ENCODE data around the gene DDRGK1. TPM values are rescaled to one million over a fixed set of nuclear protein-coding genes. Genes with fewer than 3 reads are reported as not detected.

DDRGK1 gene
- total RNA-seq, 1 donor from 2014 or later = 89.8 TPM

DNA sequence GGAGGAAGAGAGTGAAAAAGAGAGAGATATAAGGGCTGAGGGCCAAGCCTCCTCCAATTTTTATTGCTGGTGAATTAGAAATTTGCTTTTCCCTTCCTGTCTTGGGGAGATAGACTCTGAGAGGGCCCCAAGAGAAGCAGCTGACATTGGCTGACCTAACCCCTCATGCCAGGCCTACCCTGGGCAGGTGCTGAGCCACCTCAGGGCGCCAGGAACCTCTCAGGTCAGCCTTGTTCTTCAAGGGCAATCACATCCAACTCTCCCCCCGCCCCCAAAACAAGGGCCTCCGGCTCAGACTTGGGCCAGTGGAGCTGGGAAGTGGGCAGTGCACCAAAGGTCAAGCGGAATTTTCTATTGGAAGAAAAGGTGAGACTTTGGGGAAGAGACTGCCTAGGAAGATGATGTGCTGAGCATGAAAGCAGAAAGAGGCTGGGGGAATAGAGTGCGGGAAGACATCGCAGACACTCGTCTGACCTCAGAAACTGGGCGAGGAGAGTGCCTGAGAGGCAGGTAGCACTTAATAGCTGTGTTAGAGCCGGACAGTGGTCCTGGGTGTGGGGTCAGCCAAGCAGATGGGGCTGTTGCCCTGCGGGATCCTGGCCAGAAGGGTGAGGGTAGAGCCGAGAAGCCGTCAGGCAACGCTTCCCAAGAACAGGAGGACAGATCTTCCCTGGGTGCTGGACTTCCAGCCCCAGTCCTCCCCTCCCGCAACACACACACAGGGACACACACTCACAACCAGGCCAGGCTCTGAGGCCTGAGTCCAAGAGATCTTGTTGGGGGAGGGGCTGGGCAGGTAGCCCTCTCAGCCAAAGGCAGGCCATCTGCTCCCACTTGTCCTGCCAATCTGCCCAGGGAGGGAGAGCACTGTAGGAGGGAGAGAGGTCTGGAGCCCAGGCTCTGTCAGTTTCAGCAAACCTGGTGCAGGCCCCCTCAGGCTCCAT, 41.1 kb downstream of the DDRGK1 start:
- Histone ChIP-seq H3K36me3 (no peaks in the 10 kb centered on the region), H3K4me3 (no peak overlapping the region), H3K27ac (no peak overlapping the region), H3K4me1 (peaks cover 11% of the 10 kb centered on the region), H3K9me3 (no peaks in the 10 kb centered on the region), H3K27me3 (ENCODE audit: low read depth) (peaks cover 5% of the 10 kb centered on the region)
- intact Hi-C loops (cut with DNase I) = no loop called here
- ATAC-seq (no peak), DNase-seq (no peak)
- TF ChIP-seq, protein P1, sequence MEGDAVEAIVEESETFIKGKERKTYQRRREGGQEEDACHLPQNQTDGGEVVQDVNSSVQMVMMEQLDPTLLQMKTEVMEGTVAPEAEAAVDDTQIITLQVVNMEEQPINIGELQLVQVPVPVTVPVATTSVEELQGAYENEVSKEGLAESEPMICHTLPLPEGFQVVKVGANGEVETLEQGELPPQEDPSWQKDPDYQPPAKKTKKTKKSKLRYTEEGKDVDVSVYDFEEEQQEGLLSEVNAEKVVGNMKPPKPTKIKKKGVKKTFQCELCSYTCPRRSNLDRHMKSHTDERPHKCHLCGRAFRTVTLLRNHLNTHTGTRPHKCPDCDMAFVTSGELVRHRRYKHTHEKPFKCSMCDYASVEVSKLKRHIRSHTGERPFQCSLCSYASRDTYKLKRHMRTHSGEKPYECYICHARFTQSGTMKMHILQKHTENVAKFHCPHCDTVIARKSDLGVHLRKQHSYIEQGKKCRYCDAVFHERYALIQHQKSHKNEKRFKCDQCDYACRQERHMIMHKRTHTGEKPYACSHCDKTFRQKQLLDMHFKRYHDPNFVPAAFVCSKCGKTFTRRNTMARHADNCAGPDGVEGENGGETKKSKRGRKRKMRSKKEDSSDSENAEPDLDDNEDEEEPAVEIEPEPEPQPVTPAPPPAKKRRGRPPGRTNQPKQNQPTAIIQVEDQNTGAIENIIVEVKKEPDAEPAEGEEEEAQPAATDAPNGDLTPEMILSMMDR (IDR thresholded peaks at IDR 0.05) = no peak

DNA sequence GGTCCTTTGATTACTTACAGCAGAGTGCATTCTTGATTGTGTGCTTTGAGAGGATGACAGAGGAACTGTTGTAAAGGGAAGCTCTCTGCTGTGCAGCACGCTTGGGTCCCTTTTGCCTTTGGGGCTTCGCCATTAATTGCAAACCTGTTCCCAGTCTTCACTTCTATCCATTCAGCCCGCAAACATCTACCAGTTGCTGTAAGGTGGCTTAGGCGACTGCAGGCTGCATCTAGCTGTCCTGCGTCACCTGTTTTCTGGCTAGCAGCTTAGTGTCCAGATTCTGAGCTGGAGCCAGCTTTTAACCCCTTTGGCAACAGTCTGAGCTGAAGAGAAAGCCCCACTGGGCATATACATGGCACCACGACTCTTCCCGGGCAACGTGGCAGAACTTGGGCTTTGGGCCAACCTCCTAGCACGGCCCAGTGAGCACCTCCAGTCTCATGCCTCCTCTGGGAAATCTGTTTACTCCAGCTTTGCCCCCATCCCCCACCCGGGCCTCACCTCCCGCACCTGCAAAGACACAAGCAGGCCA, 42.3 kb downstream of the DDRGK1 start:
- H3K27me3 ChIP-seq (ENCODE audit: low read depth) = no peaks in the 10 kb centered on the region
- TF ChIP-seq, protein P1 (IDR thresholded peaks at IDR 0.05) = no peak
- ATAC-seq (no peak), DNase-seq (no peak)
- intact Hi-C loops (cut with DNase I) = no loop called here
- H3K9me3 ChIP-seq = no peaks in the 10 kb centered on the region
- no peak overlapping the region for H3K4me3 ChIP-seq
- H3K36me3 ChIP-seq = no peaks in the 10 kb centered on the region
- H3K4me1 ChIP-seq = peaks cover 23% of the 10 kb centered on the region
- no peak overlapping the region for H3K27ac ChIP-seq

DNA sequence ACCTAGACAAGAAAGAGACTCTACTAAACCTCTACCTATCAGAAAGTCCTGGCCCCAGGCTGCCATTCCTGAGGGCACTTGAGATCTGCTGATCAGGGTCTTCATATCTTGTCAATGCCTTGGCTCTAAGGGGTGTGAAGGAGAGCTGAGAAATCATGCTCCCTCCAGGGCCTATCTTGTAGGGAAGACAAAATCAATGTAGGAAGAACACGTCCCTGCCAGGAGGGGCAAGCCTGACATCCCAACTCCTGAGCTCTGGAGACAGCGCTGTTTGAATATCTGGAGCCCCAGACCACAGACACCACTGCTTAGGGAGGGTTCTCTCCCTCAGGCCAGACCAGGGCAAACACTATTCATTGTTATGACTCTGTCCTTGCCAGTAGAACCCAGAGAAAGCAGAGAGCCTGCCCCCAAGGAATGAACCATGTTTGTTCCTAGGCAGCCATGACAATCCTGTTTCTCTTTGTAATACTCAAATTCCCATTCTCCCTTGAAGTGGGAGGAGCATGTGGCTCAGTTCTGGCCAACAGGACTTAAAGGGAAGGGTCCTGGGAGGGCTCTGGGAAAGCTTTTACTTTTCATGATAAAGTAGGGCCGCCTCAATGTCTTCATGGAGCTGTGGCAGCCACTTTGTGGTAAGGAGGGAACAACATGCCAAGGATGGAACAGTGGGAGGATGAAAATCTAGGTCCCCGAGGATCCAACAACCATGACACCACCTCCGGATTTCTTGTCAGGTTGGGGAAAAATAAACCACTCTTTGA, 43.0 kb downstream of the DDRGK1 start:
- intact Hi-C loops (cut with DNase I) = no loop called here
- Histone ChIP-seq H3K9me3 (no peaks in the 10 kb centered on the region), H3K4me1 (peaks cover 30% of the 10 kb centered on the region), H3K27me3 (ENCODE audit: low read depth) (no peaks in the 10 kb centered on the region), H3K36me3 (no peaks in the 10 kb centered on the region), H3K4me3 (no peak overlapping the region), H3K27ac (no peak overlapping the region)
- DNase-seq (no peak), ATAC-seq (no peak)
- TF ChIP-seq, protein P1 (IDR thresholded peaks at IDR 0.05) = no peak

DNA sequence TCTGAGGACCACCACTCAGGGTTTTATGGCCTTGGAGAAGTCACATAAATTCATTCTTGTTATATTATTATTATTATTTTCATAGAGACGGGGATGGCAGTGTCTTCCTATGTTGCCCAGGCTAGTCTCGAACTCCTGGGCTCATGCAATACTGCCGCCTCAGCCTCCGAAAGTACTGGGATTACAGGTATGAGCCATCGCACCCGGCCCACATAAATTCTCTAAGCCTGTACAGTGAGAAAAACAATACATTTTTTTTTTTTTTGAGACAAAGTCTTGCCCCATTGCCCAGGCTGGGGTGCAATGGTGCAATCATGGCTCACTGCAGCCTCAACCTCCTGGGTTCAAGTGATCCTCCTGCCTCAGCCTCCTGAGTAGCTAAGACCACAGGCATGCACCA, 44.1 kb downstream of the DDRGK1 start:
- ATAC-seq (no peak), DNase-seq (no peak)
- Histone ChIP-seq H3K36me3 (peaks cover 3% of the 10 kb centered on the region), H3K27ac (no peak overlapping the region), H3K27me3 (ENCODE audit: low read depth) (no peaks in the 10 kb centered on the region), H3K9me3 (no peaks in the 10 kb centered on the region), H3K4me3 (peak overlapping the region; percentile 99), H3K4me1 (peaks cover 36% of the 10 kb centered on the region)
- intact Hi-C loops (cut with DNase I) = no loop called here
- TF ChIP-seq, protein P1 (IDR thresholded peaks at IDR 0.05) = no peak

DNA sequence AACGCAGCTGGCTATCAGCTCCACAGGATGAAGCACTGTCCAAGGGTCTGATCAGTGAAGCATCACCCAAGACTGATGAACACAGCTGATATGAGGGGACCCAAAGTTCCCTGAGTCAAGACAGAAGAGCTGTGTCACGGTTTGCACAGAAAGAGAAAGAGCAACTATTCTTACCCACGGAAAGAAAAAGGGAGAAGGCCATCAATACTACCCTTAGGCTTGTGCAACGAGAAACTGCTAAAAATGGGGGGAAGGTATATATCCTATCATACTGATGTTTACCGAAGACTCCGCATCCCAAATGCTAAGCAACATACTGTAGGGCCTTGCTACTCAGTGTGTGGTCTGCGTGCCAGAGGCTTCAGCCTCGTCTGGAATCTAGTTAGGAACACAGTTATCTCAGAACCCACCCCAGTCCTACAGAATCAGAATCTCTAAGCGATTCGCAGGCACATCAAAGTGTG, 45.5 kb downstream of the DDRGK1 start:
- intact Hi-C loops (cut with DNase I) = no loop called here
- TF ChIP-seq, protein P1 (IDR thresholded peaks at IDR 0.05) = no peak
- Histone ChIP-seq H3K27ac (peak overlapping the region; percentile 95), H3K4me1 (peaks cover 37% of the 10 kb centered on the region), H3K9me3 (no peaks in the 10 kb centered on the region), H3K27me3 (ENCODE audit: low read depth) (no peaks in the 10 kb centered on the region), H3K4me3 (peak overlapping the region; percentile 99), H3K36me3 (peaks cover 12% of the 10 kb centered on the region)
- ATAC-seq (peak; percentile 2 to 16), DNase-seq (no peak)
